Smooth muscle cell (in vitro differentiated cells): ENCODE data around the gene TM9SF2. TPM values are rescaled to one million over a fixed set of nuclear protein-coding genes. Genes with fewer than 3 reads are reported as not detected.

Experiments used
- DNase-seq: peaks from one replicate; lab custom pipeline; 2025; ENCODE audit not compliant: unreplicated experiment; lab: John Stamatoyannopoulos, UW
- H2AFZ ChIP-seq: fragments of 200-600 bp; sonication (generic); 2 replicates; pipeline ENCODE4 v1.6.0; 2016; ENCODE audit warnings: antibody characterized with exemption, low read depth, mild to moderate bottlenecking
- H3F3A ChIP-seq: fragments of 200-600 bp; sonication (generic); 2 replicates; pipeline ENCODE4 v1.6.0; 2017; ENCODE audit warnings: antibody characterized with exemption, low read depth
- H3K27ac ChIP-seq: fragments of 200-600 bp; sonication (generic); 2 replicates; pipeline ENCODE4 v1.5.1; 2016; ENCODE audit warnings: low read depth, mild to moderate bottlenecking
- H3K27me3 ChIP-seq: fragments of 200-600 bp; sonication (generic); 2 replicates; pipeline ENCODE4 v1.6.1; 2016; ENCODE audit warnings: low read depth, mild to moderate bottlenecking
- H3K36me3 ChIP-seq: fragments of 200-600 bp; sonication (generic); 2 replicates; pipeline ENCODE4 v1.5.1; 2016; ENCODE audit warnings: low read depth
- H3K4me1 ChIP-seq: fragments of 200-600 bp; sonication (generic); 2 replicates; pipeline ENCODE4 v1.5.1; 2016; ENCODE audit warnings: low read depth
- H3K4me2 ChIP-seq: fragments of 200-600 bp; sonication (generic); 2 replicates; pipeline ENCODE4 v1.6.0; 2016; ENCODE audit warnings: mild to moderate bottlenecking
- H3K4me3 ChIP-seq: fragments of 200-600 bp; sonication (generic); 2 replicates; pipeline ENCODE4 v1.5.1; 2016; ENCODE audit warnings: mild to moderate bottlenecking
- H3K79me2 ChIP-seq: fragments of 200-600 bp; sonication (generic); 2 replicates; pipeline ENCODE4 v1.6.0; 2016; ENCODE audit warnings: low read depth, mild to moderate bottlenecking
- H3K9ac ChIP-seq: fragments of 200-600 bp; sonication (generic); 2 replicates; pipeline ENCODE4 v1.6.0; 2016; ENCODE audit warnings: low read depth
- H3K9me3 ChIP-seq: fragments of 200-600 bp; sonication (generic); replicated peaks from 2 replicates; pipeline ENCODE4 v1.5.1; 2016; ENCODE audit warnings: low read depth
- H4K20me1 ChIP-seq: fragments of 200-600 bp; sonication (generic); 2 replicates; pipeline ENCODE4 v1.6.0; 2016; ENCODE audit warnings: low read depth
- CTCF ChIP-seq: fragments of 200-600 bp; sonication (generic); IDR thresholded peaks from 2 replicates; pipeline ENCODE4 v1.5.1; 2017; ENCODE audit warnings: borderline replicate concordance, mild to moderate bottlenecking, antibody characterized with exemption; ENCODE audit not compliant: insufficient read depth, poor library complexity, severe bottlenecking
- WGBS: methylation state at CpG from one replicate; pipeline ENCODE4 v1.1.7; 2016; ENCODE audit warnings: low lambda C conversion rate; 5-methylcytosine and 5-hydroxymethylcytosine counted together
- polyA plus RNA-seq: library from polyadenylated mRNA; unstranded; fragments of >200 nt; fragmentation: Nextera tagmentation; extraction: Ambion mirVana; gene quantifications from 2 replicates; pipeline ENCODE4 v1.2.1, GENCODE V29; 2016
- total RNA-seq: library from RNA; depleted of rRNA; stranded (reverse); fragments of >200 nt; gene quantifications from 2 replicates; pipeline ENCODE4 v1.2.3, GENCODE V29; 2014

Gene TM9SF2
- total and polyA plus RNA-seq, 2 experiments from 2014 or later, result 195 to 272 TPM

GRCh38 chr13:99585609-99586008 lies 84.3 kb downstream of the TM9SF2 start:
- H3K79me2 ChIP-seq, result no peaks in the 10 kb centered on the region
- H3K4me3 ChIP-seq, result no peak overlapping the region
- H4K20me1 ChIP-seq, result no peaks in the 10 kb centered on the region
- H3K9ac ChIP-seq, result no peak overlapping the region
- WGBS, result 96% methylated on average over 3 of the region's 3 CpGs
- H3K27me3 ChIP-seq, result no peaks in the 10 kb centered on the region
- no peak for DNase-seq
- H3K4me2 ChIP-seq, result no peak overlapping the region
- no peak overlapping the region for H2AFZ ChIP-seq
- TF ChIP-seq CTCF, result no peak
- H3F3A ChIP-seq, result no peaks in the 10 kb centered on the region
- no peaks in the 10 kb centered on the region for H3K36me3 ChIP-seq
- H3K27ac ChIP-seq, result no peak overlapping the region
- H3K4me1 ChIP-seq, result no peaks in the 10 kb centered on the region
- no peaks in the 10 kb centered on the region for H3K9me3 ChIP-seq

- H3K4me1 ChIP-seq, result no peaks in the 10 kb centered on the region
- 98% methylated on average over 8 of the region's 8 CpGs for WGBS
- H3K4me3 ChIP-seq, result no peak overlapping the region
- no peaks in the 10 kb centered on the region for H4K20me1 ChIP-seq
- H3K27me3 ChIP-seq, result no peaks in the 10 kb centered on the region
- no peak overlapping the region for H3K27ac ChIP-seq
- TF ChIP-seq CTCF, result no peak
- no peak for DNase-seq
- H3F3A ChIP-seq, result peaks cover 4% of the 10 kb centered on the region
- H3K36me3 ChIP-seq, result no peaks in the 10 kb centered on the region
- H3K9ac ChIP-seq, result no peak overlapping the region
- no peaks in the 10 kb centered on the region for H3K79me2 ChIP-seq
- H2AFZ ChIP-seq, result no peak overlapping the region
- no peaks in the 10 kb centered on the region for H3K9me3 ChIP-seq
- H3K4me2 ChIP-seq, result no peak overlapping the region
Observed at GRCh38 chr13:99587021-99587420, 85.7 kb downstream of the TM9SF2 start.

GRCh38 chr13:99587893-99588606 lies 86.8 kb downstream of the TM9SF2 start:
- Histone ChIP-seq H4K20me1 (no peaks in the 10 kb centered on the region), H3K4me3 (no peak overlapping the region), H3F3A (peaks cover 4% of the 10 kb centered on the region), H3K79me2 (no peaks in the 10 kb centered on the region), H3K36me3 (no peaks in the 10 kb centered on the region), H3K9ac (no peak overlapping the region), H3K27me3 (no peaks in the 10 kb centered on the region), H3K27ac (no peak overlapping the region), H3K4me1 (no peaks in the 10 kb centered on the region), H3K9me3 (no peaks in the 10 kb centered on the region), H3K4me2 (no peak overlapping the region), H2AFZ (no peak overlapping the region)
- DNase-seq, result no peak
- no peak for TF ChIP-seq CTCF
- 93% methylated on average over 4 of the region's 4 CpGs for WGBS

GRCh38 chr13:99589575-99589974 lies 88.3 kb downstream of the TM9SF2 start:
- no peaks in the 10 kb centered on the region for H4K20me1 ChIP-seq
- no peak overlapping the region for H3K4me3 ChIP-seq
- no peak overlapping the region for H3K9ac ChIP-seq
- H3K79me2 ChIP-seq, result no peaks in the 10 kb centered on the region
- H3K4me1 ChIP-seq, result no peaks in the 10 kb centered on the region
- peaks cover 4% of the 10 kb centered on the region for H3F3A ChIP-seq
- TF ChIP-seq CTCF, result no peak
- H2AFZ ChIP-seq, result no peak overlapping the region
- DNase-seq, result no peak
- H3K36me3 ChIP-seq, result no peaks in the 10 kb centered on the region
- H3K4me2 ChIP-seq, result no peak overlapping the region
- H3K9me3 ChIP-seq, result no peaks in the 10 kb centered on the region
- H3K27ac ChIP-seq, result no peak overlapping the region
- H3K27me3 ChIP-seq, result no peaks in the 10 kb centered on the region
- 92% methylated on average over 6 of the region's 6 CpGs for WGBS
